ENCODE results near the gene VWCE.

DNA sequence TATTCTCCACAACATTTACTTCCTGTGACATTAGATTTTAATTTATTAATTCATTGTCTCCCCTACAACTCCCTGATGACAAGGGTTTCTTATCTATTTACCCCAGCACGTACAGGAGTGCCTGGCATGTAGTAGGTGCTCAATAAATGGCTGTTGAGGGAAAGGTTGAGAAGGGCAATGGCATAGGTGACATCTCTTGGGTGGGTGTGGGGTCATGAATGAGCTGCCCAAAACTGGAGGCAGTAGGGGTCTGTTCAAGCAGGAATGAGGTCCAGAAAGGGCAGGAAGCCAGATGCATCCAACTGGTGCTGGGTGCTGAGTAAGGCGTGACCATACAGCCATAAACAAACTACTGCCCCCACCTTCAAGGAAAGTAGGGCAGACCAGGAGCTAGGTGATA is 2.8 kb downstream of the VWCE start:
- no peak for TF ChIP-seq POLR2AphosphoS5 (IDR thresholded peaks at IDR 0.05; ENCODE audit: low read length)
- TF ChIP-seq CREB1 (IDR thresholded peaks at IDR 0.05; ENCODE audit: low read depth), result no peak
- TF ChIP-seq EP300 (IDR thresholded peaks at IDR 0.05; ENCODE audit: borderline replicate concordance in 1 of 2, control insufficient read depth in 1 of 2, low read depth in 2 of 2, low read length in 2 of 2), result no peak
- TF ChIP-seq POLR2AphosphoS2 (IDR thresholded peaks at IDR 0.05; ENCODE audit: low read depth, low read length), result no peak
- TF ChIP-seq YY1 (IDR thresholded peaks at IDR 0.05; ENCODE audit: low read depth, low read length), result no peak
- TF ChIP-seq ATF3 (IDR thresholded peaks at IDR 0.05; ENCODE audit: borderline replicate concordance, extremely low read depth, low read depth, low read length), result no peak
- no peak for TF ChIP-seq ATF7 (IDR thresholded peaks at IDR 0.05; ENCODE audit: low read depth)
- TF ChIP-seq SIN3A (IDR thresholded peaks at IDR 0.05; ENCODE audit: low read depth, low read length), result no peak
- TF ChIP-seq, protein P1, sequence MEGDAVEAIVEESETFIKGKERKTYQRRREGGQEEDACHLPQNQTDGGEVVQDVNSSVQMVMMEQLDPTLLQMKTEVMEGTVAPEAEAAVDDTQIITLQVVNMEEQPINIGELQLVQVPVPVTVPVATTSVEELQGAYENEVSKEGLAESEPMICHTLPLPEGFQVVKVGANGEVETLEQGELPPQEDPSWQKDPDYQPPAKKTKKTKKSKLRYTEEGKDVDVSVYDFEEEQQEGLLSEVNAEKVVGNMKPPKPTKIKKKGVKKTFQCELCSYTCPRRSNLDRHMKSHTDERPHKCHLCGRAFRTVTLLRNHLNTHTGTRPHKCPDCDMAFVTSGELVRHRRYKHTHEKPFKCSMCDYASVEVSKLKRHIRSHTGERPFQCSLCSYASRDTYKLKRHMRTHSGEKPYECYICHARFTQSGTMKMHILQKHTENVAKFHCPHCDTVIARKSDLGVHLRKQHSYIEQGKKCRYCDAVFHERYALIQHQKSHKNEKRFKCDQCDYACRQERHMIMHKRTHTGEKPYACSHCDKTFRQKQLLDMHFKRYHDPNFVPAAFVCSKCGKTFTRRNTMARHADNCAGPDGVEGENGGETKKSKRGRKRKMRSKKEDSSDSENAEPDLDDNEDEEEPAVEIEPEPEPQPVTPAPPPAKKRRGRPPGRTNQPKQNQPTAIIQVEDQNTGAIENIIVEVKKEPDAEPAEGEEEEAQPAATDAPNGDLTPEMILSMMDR (IDR thresholded peaks at IDR 0.05 in 2 of 3, conservative IDR thresholded peaks at IDR 0.05 in 1 of 3; ENCODE audit: control insufficient read depth in 2 of 3, extremely low read depth in 1 of 3, insufficient read depth in 1 of 3, low read depth in 3 of 3, low read length in 3 of 3), result no peak
